Measurements from ENCODE around the gene PALM. TPM values are rescaled to one million over a fixed set of nuclear protein-coding genes. Genes with fewer than 3 reads are reported as not detected.

Gene PALM
- total RNA-seq, 1 experiment from 2014 or later, result 43.7 TPM

DNA sequence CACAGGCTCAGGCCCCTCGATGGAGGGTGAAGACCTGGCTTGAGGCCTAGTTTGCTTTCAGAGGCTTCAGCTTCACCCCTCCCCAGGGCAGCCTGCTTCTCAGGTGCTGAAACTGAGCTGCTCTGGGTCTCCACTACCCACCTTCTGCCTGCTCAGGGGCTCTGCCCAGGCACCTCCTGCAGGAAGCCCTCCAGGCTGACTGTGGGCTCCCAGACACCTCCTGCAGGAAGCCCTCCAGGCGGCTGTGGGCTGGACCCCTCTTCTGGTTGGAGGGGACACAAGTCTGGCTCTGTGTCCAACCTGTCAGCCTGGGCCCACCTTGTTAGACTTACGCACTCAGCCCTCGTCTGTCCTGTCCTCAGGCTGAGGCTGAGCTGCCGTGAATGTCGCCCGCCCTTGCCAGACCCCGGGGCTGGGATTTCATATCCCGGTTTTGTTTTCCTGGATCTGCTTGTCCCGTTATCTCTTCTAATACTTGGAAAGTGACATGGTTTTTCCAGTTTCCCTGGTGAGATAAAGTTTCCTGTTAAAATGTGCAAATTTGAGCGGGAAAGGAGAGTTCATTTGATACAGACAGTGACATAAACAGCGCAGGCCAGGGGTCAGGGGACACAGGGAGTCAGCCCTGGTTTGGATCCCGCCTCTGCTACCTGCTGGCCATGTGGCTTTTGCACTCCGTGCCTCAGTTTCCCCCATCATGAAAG, 21.4 kb downstream of the PALM start:
- no peaks in the 10 kb centered on the region for H3K4me1 ChIP-seq (ENCODE audit: control insufficient read depth in 1 of 2, insufficient read depth in 2 of 2, low read length in 2 of 2)
- no peak overlapping the region for H3K4me2 ChIP-seq (ENCODE audit: low read length)
- H3K27me3 ChIP-seq (ENCODE audit: insufficient read depth, low read length), result no peaks in the 10 kb centered on the region
- no peak for DNase-seq (ENCODE audit: low read depth, low spot score)
- no peak overlapping the region for H3K9ac ChIP-seq (ENCODE audit: low read length)
- H3K36me3 ChIP-seq (ENCODE audit: control insufficient read depth in 1 of 2, insufficient read depth in 2 of 2, low read length in 2 of 2), result no peaks in the 10 kb centered on the region; a peak in 1 of 4 replicates
- no peaks in the 10 kb centered on the region for H3K79me2 ChIP-seq (ENCODE audit: insufficient read depth, low read length)
- POLR2A ChIA-PET, result no interaction called here
- intact Hi-C loops (cut with micrococcal nuclease), result no loop called here
- no peaks in the 10 kb centered on the region for H3K9me3 ChIP-seq (ENCODE audit: control insufficient read depth in 1 of 2, insufficient read depth in 1 of 2, low read depth in 1 of 2, low read length in 2 of 2)
- no peak overlapping the region for H3K27ac ChIP-seq (ENCODE audit: low read depth, low read length)
- no peak overlapping the region for H3K4me3 ChIP-seq (replicated peaks in 1 of 2; ENCODE audit: low read depth in 1 of 2, low read length in 2 of 2)
- RAD21 ChIA-PET (ENCODE audit: low non-redundant PET in 1 of 2, low total read pairs in 2 of 2, uncharacterized antibody in 2 of 2, unreplicated experiment in 2 of 2), result interaction anchor here in 1 of 2 experiments (0.6 kb wide), 1 partner anchor 23 kb away, joined by 3 read pairs; no protein-coding TSS in a partner anchor
- CTCF ChIA-PET, result no interaction called here
- no peak for ATAC-seq
- no peaks in the 10 kb centered on the region for H3K9me2 ChIP-seq (ENCODE audit: insufficient read depth)
- BruUV-seq (replicated peaks), result no TSS peak
- no peak overlapping the region for H2AFZ ChIP-seq (ENCODE audit: low read depth, low read length, poor library complexity, severe bottlenecking)
- no peaks in the 10 kb centered on the region for H4K20me1 ChIP-seq (ENCODE audit: insufficient read depth)
- TF ChIP-seq YY1 (IDR thresholded peaks at IDR 0.05; ENCODE audit: extremely low read depth, insufficient replicate concordance, low read depth, low read length), result no peak
- TF ChIP-seq SIN3A (IDR thresholded peaks at IDR 0.05; ENCODE audit: low read depth), result no peak
- TF ChIP-seq CBX3 (IDR thresholded peaks at IDR 0.05; ENCODE audit: low read depth), result no peak
- no peak for TF ChIP-seq EZH2 (IDR thresholded peaks at IDR 0.05)
- TF ChIP-seq ELF1 (IDR thresholded peaks at IDR 0.05; ENCODE audit: borderline replicate concordance, low read depth), result no peak
- TF ChIP-seq ZFX (IDR thresholded peaks at IDR 0.05), result no peak
- no peak for TF ChIP-seq EGR1 (IDR thresholded peaks at IDR 0.05; ENCODE audit: low read depth)
- TF ChIP-seq CTCF (IDR thresholded peaks at IDR 0.05 in 2 of 3, conservative IDR thresholded peaks at IDR 0.05 in 1 of 3; ENCODE audit: borderline replicate concordance in 1 of 3, insufficient read depth in 1 of 3, low read depth in 2 of 3, low read length in 2 of 3), result no peak
- no peak for TF ChIP-seq POLR2AphosphoS5 (IDR thresholded peaks at IDR 0.05; ENCODE audit: low read depth, low read length)
